Stimulated activated CD4-positive, alpha-beta T cell treated with anti-CD3 and anti-CD28 coated beads, Interleukin-1b, Interleukin-23, amount 100 ng/mL, for 4 hours (primary cell): ENCODE measurements around the gene ISLR2.

Experiments used
- DNase-seq, 2 donors: peaks; one replicate each; pipeline ENCODE4 v3.0.0-alpha.2; 2020; ENCODE audit warnings: low read depth in 2 of 2

The ISLR2 gene

DNA sequence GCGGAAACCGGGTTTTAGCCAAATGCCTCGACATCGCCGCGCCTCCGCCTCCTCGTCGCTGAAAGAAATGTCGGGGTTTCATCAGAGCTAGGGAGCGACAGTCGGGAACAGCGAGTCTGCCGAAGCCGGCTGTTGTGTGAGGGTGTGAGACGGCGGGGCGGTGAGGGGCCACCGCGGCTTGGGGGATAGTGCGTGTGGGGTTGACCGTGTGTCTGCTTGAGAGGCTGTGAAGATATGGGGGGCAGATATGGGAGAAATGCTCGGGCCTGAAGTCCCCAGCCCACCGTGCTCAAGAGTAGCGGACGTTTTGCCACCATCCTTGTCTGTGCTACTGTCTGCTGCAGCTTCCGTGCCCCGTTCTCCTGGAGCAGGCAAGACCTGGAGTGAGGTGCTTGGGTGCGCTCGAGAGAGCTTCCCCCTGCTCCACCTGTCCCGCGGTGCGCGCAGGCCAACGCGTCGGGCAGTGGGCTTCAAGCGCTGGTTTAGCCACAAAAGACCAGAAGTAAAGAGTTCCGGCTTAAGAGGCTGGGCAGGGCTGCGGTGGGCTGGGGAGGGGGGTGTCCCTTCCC, 716 bp upstream of the ISLR2 start:
- no peak for DNase-seq

DNA sequence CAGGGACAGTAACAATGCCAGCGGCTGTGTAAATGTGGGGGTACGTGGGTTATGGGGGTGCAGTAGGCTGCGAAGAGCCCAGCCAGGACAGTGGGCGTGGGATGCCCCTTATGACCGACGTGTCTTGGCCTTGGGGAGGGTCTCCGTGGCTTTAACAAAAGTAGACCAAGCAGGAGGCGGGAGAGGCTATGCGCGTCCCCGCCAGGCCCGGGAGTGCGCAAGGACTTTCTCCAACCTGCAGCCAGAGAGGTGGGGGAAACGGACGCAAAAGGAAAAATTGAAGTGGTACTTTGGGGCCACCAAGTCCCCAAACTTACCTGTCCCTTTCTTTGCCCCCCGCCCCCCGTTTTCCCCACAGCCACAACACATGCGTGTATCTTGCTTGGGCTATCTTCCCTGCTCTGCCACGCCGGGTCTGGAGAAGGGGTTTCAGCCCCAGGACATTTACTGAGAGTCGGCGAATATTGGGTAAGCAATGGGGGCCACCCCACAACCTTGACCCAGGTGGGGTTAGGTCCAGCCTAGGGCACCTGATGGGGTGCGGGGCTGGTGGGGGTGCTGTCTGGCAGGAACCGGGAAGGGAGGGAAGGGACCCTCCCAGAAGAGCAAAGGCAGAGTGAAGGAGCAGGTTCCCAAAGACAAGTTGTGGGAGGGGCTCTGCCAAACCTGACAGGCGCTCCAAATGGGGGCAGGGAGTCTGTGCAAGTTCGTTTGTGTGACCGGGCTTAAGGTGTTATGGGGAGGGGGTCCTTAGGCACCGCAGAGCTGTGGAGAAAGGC, 652 bp downstream of the ISLR2 start:
- no peak for DNase-seq

DNA sequence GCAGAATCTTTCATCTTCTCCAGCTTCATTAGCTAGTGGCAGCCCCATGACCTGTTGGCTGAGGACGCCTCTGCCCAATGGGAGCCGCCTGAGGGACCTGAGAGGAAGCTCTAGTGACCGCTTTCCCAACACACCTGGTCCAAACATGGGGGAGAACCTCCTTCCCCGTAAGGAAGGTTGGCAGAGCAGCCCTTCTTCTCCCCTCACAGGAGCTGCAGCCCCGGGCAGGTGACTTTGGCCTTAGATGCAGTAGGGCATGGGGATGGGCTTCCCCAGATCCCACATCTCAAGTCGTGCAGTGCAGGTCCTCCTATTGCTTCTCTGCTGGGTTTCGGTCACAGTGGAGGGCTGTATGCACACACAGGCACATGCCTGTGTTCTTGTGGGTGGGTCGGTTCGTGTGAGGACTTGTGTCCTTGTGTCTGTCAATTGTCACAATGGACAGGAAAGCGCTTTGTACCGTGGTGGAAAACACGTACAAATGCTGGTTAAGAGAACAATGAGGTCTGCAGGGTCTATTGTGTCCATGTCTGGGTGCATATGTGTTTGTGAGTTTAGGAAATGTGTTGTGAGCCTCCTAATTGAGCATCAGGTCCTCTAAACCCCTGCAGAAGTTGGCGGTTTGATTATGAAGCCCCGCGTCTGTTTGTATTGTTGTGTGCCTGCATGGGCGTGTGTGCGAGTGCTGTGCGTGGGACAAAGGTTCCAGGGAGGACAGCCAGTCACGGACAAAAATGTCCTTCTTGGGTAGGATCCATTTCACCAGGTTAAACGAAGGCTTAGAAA, 1.4 kb downstream of the ISLR2 start:
- no peak for DNase-seq

DNA sequence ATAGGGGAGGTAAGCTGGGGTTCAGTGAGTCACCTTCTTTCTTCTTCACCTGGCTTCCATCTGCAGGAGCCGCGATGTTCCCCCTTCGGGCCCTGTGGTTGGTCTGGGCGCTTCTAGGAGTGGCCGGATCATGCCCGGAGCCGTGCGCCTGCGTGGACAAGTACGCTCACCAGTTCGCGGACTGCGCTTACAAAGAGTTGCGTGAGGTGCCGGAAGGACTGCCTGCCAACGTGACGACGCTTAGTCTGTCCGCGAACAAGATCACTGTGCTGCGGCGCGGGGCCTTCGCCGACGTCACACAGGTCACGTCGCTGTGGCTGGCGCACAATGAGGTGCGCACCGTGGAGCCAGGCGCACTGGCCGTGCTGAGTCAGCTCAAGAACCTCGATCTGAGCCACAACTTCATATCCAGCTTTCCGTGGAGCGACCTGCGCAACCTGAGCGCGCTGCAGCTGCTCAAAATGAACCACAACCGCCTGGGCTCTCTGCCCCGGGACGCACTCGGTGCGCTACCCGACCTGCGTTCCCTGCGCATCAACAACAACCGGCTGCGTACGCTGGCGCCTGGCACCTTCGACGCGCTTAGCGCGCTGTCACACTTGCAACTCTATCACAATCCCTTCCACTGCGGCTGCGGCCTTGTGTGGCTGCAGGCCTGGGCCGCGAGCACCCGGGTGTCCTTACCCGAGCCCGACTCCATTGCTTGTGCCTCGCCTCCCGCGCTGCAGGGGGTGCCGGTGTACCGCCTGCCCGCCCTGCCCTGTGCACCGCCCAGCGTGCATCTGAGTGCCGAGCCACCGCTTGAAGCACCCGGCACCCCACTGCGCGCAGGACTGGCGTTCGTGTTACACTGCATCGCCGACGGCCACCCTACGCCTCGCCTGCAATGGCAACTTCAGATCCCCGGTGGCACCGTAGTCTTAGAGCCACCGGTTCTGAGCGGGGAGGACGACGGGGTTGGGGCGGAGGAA, 2.6 kb downstream of the ISLR2 start:
- DNase-seq = no peak

DNA sequence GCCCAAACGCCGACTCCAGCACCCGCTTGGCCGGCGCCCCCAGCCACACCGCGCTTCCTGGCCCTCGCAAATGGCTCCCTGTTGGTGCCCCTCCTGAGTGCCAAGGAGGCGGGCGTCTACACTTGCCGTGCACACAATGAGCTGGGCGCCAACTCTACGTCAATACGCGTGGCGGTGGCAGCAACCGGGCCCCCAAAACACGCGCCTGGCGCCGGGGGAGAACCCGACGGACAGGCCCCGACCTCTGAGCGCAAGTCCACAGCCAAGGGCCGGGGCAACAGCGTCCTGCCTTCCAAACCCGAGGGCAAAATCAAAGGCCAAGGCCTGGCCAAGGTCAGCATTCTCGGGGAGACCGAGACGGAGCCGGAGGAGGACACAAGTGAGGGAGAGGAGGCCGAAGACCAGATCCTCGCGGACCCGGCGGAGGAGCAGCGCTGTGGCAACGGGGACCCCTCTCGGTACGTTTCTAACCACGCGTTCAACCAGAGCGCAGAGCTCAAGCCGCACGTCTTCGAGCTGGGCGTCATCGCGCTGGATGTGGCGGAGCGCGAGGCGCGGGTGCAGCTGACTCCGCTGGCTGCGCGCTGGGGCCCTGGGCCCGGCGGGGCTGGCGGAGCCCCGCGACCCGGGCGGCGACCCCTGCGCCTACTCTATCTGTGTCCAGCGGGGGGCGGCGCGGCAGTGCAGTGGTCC, 3.5 kb downstream of the ISLR2 start:
- DNase-seq = no peak

DNA sequence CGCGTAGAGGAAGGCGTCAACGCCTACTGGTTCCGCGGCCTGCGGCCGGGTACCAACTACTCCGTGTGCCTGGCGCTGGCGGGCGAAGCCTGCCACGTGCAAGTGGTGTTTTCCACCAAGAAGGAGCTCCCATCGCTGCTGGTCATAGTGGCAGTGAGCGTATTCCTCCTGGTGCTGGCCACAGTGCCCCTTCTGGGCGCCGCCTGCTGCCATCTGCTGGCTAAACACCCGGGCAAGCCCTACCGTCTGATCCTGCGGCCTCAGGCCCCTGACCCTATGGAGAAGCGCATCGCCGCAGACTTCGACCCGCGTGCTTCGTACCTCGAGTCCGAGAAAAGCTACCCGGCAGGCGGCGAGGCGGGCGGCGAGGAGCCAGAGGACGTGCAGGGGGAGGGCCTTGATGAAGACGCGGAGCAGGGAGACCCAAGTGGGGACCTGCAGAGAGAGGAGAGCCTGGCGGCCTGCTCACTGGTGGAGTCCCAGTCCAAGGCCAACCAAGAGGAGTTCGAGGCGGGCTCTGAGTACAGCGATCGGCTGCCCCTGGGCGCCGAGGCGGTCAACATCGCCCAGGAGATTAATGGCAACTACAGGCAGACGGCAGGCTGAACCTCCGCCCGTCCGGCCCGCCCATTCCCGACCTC, 4.1 kb downstream of the ISLR2 start:
- DNase-seq = no peak

DNA sequence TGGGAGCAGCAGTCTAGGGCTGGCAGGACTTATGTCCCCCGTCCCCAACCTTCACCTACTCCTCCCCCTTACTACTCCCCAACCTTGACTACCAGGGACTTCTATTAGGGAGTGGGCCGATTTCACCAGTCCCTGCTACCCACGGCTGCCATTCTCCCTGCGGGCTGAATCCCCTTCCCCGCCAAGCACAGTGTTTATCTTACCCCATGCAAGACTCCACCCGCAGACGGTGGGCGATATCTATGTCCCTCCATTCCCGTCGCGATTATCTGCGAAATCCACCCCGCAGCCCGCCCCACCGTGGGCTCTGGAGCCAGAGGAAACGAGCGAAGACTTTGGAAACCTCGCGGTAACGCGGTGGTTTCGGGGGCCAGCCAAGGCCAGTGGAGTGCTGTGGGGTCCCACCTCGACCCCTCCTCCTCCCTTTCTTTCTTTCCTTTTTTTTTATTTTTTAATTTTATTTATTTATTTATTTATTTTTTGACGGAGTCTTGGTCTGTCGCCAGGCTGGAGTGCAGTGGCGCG, 4.7 kb downstream of the ISLR2 start:
- no peak for DNase-seq

DNA sequence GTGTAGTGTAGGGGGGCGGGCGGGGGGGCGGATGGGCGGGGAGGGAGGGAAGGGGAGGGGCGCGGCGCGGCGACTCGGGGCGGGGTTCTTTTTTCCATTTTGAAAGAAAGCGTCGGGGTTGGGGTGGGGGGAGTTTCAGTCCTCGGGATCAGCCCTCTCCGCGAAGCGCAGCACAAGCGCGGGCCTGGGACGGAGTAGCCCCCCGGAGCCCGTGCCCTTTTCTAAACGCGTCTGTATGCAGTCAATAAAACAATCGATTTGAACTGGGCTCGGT, 6.1 kb downstream of the ISLR2 start:
- no peak for DNase-seq

DNA sequence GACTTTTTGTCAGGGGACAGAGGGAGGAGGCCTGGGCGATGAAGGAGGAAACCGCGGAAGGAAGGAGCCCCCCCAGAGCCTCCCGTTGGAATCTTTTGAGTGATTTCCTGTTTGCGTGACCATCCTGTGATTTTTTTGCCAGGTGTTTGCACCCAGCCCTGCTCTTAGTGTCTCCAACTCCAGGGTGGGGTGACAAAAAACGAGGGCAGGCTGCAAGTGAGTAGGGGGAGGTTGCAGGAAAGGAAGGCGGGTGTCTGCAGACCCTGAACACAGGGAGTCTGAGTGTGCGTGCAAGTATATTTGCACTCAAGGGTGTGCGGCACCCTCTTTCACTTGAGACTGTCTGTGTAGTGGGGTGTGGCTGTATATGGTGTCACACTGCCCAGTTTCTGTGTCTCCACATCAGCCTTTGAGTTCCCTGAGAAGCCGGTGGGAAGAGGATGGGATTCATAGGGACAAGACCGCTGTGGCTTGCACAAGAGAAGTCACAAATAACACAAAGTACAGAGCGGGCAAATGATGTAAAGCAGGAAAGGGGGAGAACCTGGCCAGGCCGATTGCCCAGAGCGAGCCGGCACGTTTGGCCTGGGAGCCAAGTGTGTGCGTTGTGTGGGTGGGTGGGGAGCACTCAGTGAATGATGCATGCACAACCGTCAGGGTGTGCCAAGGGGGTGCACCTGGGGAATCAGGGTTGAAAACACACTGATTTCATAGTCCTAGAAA, 6.6 kb downstream of the ISLR2 start:
- no peak for DNase-seq

DNA sequence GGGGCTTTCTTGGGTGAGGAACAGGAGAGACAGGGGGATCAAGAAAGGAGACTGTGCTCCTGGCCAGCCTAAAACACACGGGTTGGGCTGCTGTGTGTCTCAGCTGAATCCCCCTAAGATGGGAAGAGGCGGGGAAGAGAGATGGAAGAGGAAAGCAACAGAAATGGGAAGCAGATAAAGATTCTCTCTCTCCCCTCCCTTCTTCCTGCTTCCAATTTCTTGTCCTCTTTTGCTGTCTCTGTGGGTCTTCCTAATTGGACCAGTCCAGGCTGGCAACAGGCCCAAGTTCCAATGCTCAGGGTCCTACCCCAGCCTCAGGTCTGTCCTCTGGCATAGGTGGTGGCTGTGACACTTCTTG, 7.1 kb downstream of the ISLR2 start:
- no peak for DNase-seq

DNA sequence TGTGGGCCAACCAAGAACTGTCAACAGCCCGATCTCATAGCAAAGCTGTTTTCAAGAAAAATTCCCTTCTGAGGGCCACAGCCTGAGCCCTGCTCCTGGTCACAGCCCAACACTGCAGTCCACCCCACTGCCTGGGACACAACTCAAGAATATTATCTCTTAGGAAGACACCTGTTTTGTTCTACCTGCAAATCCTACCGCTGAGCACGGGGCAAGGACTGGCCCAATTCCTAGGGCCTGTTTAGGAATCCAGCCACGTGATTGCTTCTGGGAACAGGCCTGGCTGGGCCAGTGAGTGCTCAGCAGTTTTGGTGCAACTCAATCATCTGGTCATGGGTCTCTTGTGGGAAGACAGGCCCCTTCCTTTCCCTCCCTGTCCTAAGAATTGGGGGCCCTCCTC, 8.3 kb downstream of the ISLR2 start:
- DNase-seq = no peak

DNA sequence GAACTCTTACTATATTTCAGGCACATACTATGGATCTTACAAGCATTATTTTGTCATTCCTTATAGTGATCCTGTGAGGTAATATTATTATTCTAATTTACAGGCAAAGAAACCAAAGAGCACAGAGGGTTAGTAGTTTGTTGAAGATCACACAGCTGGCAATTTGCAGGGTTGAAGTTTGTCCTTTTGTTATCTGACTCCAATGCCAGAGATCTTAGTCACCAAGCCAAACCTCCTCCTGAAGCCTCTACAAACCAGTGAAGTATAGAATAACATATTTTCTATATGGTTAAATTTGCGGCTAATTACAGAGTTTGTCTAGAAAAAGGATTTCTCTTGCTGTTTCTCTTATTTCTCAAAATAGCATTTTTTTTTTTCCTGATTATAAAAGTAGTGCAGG, 11.2 kb downstream of the ISLR2 start:
- DNase-seq = no peak

DNA sequence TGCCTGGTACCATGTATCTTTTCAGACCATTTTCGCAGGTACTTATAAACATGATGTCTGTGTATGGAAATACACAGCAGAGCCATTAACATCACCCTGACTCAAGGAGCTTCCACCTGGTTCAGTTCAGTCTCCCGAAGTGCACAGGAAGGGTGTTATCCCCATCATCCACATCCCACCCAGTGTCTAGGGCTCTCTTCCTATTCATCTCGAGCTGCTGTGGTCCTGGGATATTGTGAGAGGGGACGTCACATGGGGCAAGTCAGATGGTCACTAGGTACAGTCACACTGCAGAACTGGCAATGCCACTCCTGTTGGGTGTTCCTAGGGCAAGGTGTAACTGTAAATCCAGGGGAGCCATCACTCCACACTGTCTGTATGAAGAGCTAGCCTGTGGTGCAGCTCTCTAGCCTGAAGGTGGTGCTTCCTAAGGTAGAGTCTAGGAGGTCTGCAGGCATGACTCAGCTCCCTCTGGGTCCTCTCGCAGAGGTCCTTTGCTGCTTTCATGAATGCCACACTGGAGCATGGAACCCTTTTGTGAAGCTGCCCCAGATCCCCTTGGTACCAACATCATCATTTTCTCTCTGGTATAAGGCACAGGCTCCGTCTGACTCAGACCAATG, 13.9 kb downstream of the ISLR2 start:
- no peak for DNase-seq

DNA sequence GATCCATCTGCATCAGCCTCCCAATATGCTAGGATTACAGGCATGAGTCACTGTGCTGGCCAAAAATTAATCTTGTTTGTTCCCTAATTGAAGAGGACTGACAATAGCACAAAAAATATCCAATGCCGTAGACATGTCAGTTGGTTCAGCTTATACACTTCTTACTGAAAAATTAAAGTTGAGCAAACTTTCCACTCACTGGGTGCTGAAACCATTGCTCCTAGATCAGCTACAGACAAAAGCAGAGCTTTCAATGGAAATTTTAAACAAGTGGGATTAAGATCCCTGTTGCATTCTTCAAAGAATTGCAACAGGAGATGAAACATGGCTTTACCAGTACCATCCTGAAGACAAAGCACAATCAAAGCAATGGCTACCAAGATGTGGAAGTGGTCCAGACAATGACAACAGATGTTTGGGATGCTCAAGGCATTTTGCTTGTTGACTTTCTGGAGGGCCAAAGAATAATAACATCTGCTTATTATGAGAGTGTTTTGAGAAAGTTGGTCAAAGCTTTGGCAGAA, 16.0 kb downstream of the ISLR2 start:
- DNase-seq = no peak

DNA sequence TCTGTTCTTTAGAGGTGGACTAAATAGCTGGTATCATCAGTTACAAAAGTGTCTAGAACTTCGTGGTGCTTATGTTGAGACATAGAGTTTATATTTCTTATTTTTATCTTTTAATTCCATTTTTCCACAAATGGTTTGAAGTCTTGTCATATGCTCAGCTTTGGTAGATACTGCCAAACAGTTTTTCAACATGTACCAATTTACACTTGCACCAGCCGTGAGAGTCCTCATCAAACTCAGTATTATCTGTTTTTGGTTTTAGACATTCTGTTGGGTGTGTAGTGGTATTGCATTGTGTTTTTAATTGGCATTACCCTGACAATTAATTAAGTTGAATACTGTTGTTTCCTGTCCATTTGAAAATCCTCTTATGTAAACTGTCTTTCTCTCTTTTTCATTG, 16.7 kb downstream of the ISLR2 start:
- no peak for DNase-seq

DNA sequence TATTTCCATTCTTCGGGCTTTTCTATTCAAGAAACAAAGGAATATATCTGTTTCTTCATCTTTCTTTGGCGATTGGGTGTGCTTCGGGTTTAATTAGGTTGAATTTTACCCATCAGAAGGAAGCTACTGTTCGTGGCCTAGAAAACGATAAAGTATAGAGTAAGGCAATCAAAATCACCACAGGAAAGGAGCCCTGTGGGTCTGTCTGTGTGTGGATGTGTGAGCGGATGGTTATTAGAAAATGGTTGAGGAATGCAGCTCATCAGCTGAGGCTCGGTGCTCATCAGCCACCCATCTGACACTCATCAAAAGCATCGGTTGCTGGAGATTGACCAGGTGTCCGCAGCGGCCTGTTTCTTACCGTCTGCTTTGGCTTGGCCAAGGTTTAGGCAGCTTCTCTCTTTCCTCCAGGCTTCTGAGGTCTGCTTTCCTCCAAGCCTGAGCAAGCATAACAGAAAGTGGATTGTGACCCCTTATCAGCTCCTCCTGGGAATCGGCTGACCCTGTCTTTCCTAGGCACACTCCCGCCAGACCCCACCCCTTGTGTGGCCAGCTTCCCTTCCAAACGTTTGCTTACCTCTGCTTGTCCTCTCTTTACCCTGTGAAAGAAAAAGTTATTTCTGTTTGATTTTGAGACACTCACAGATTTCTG, 25.5 kb downstream of the ISLR2 start:
- DNase-seq = no peak

DNA sequence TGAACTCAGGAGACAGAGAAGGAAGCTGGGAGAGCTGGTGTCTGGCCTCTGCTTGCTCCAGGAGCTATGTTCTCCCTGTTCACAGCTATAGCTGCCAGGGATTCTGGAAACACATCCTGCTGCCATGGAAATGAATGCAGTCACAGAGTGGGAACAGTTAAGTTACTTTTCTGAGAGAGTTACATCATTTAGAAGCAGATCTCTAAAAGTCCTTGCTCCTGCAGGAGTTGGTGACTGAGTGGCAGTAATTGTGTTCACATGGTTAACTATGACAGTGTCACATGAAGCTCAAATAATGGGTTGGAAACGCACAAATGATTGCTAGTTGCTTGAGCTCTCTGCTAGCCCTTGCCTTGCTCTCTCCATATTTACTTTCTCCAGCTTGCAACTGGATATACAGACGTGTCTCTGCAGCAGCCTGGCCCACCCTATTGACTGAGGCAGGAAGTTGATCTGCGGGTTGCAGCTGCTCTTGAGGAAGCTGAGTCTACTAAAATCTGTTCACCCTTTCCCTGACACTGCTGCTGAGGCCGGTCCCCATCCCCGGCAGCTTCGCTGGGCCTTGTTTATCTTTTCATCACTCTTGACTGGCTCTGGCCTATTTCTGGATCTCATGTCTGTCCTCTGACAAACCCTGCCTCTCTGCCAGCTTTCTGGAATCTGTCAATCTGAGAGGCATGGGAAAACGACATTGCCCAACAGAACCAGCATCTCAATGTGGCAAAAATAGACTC, 26.5 kb downstream of the ISLR2 start:
- DNase-seq = no peak
